ENCODE measurements around the gene MICAL3.
"Not testable (repeated sequence)": the region's sequence is repeated elsewhere in the genome, so short reads cannot be mapped to it uniquely, and the experiment has no call there.

MICAL3 gene

GRCh38 chr22:17932457-17932856 lies 91.9 kb downstream of the MICAL3 start:
- DNase-seq (ENCODE audit: low spot score), result not testable (repeated sequence)

- no peak for DNase-seq (ENCODE audit: low spot score)
Observed at GRCh38 chr22:17931400-17931825, 92.9 kb downstream of the MICAL3 start.

- DNase-seq (ENCODE audit: low spot score), result no peak
Observed at GRCh38 chr22:17930455-17931313, 93.7 kb downstream of the MICAL3 start.

- DNase-seq (ENCODE audit: low spot score), result no peak
Observed at GRCh38 chr22:17929909-17930308, 94.5 kb downstream of the MICAL3 start.

- no peak for DNase-seq (ENCODE audit: low spot score)
Observed at GRCh38 chr22:17928391-17928790, 96.0 kb downstream of the MICAL3 start.

GRCh38 chr22:17927062-17927461 lies 97.3 kb downstream of the MICAL3 start:
- no peak for DNase-seq (ENCODE audit: low spot score)

- DNase-seq (ENCODE audit: low spot score), result no peak
Observed at GRCh38 chr22:17926516-17926915, 97.8 kb downstream of the MICAL3 start.

- no peak for DNase-seq (ENCODE audit: low spot score)
Observed at GRCh38 chr22:17925431-17925841, 98.9 kb downstream of the MICAL3 start.

- no peak for DNase-seq (ENCODE audit: low spot score)
Observed at GRCh38 chr22:17924735-17925364, 99.5 kb downstream of the MICAL3 start.

- DNase-seq (ENCODE audit: low spot score), result no peak
Observed at GRCh38 chr22:17924076-17924475, 100.3 kb downstream of the MICAL3 start.

- DNase-seq (ENCODE audit: low spot score), result no peak
Observed at GRCh38 chr22:17922925-17923903, 101.1 kb downstream of the MICAL3 start.

GRCh38 chr22:17921871-17922821 lies 102.2 kb downstream of the MICAL3 start:
- no peak for DNase-seq (ENCODE audit: low spot score)

- no peak for DNase-seq (ENCODE audit: low spot score)
Observed at GRCh38 chr22:17920992-17921650, 103.2 kb downstream of the MICAL3 start.

- DNase-seq (ENCODE audit: low spot score), result no peak
Observed at GRCh38 chr22:17920145-17920605, 104.2 kb downstream of the MICAL3 start.

- no peak for DNase-seq (ENCODE audit: low spot score)
Observed at GRCh38 chr22:17919276-17920144, 104.9 kb downstream of the MICAL3 start.

- no peak for DNase-seq (ENCODE audit: low spot score)
Observed at GRCh38 chr22:17918840-17919239, 105.5 kb downstream of the MICAL3 start.

- DNase-seq (ENCODE audit: low spot score), result no peak
Observed at GRCh38 chr22:17917490-17917983, 106.8 kb downstream of the MICAL3 start.

GRCh38 chr22:17916226-17916889 lies 108.0 kb downstream of the MICAL3 start:
- DNase-seq (ENCODE audit: low spot score), result no peak

- no peak for DNase-seq (ENCODE audit: low spot score)
Observed at GRCh38 chr22:17915676-17916075, 108.7 kb downstream of the MICAL3 start.

Measured in Ammon's horn (tissue), 1 donor.